HepG2 (cell line): ENCODE measurements around the gene BST1. TPM values are rescaled to one million over a fixed set of nuclear protein-coding genes. Genes with fewer than 3 reads are reported as not detected.

Experiments used
- ATAC-seq: fragments of 200-7000 bp; cut with Tn5 transposase; 3 replicates; pipeline ENCODE4 v1.9.1; 2020; ENCODE audit warnings: mild to moderate bottlenecking, moderate library complexity
- BruUV-seq: library from RNA; stranded (reverse); fragments of 400-500 nt; replicated peaks from 2 replicates; lab custom pipeline; 2021; lab: Mats Ljungman, UMichigan
- CTCF ChIA-PET: fragments of 300-600 bp; formaldehyde crosslinking; extraction: SDS; loops from one replicate; lab custom pipeline; 2021; ENCODE audit warnings: low total read pairs, inconsistent platforms, low intra/inter-chr PET ratio; lab: Yijun Ruan, JAX
- POLR2A ChIA-PET: fragments of 350-600 bp; sonication (Branson Sonifier 250); formaldehyde crosslinking; loops from one replicate; lab custom pipeline; 2020; ENCODE audit warnings: antibody characterized with exemption, inconsistent platforms; lab: Yijun Ruan, JAX
- DNase-seq: peaks from one replicate; pipeline ENCODE4 v3.0.0-alpha.2; 2015; ENCODE audit warnings: low spot score
- FAIRE-seq: peaks from 3 replicates; lab custom pipeline; 2011; peaks lifted over from hg19 to GRCh38; lab: Jason Lieb, UNC
- H2AFZ ChIP-seq: one replicate; pipeline ENCODE4 v1.6.1; 2011; ENCODE audit warnings: low read length, inconsistent platforms
- H3K27ac ChIP-seq: fragments of 300-600 bp; 3 replicates; pipeline ENCODE4 v1.8.0; 2011; ENCODE audit warnings: mixed run types, mild to moderate bottlenecking, mixed read lengths, low read length, inconsistent platforms; ENCODE audit not compliant: insufficient read depth; ENCODE audit errors: extremely low read length
- H3K27me3 ChIP-seq, 2 experiments: fragments of 200-600 bp in 1 of 2; 2 replicates in 1 of 2; 3 replicates in 1 of 2; pipeline versions ENCODE4 v1.6.0 to v1.8.0; 2011; ENCODE audit warnings: low read length in 2 of 2, mild to moderate bottlenecking in 2 of 2, moderate library complexity in 2 of 2, inconsistent platforms in 1 of 2; ENCODE audit not compliant: insufficient read depth in 2 of 2, control insufficient read depth in 1 of 2
- H3K36me3 ChIP-seq, 2 experiments: fragments of 200-600 bp in 1 of 2; replicated peaks in 1 of 2; 2 replicates in 1 of 2; 3 replicates in 1 of 2; pipeline versions ENCODE4 v1.5.1 to v1.8.0; 2011; ENCODE audit warnings: low read length in 2 of 2, inconsistent platforms in 1 of 2; ENCODE audit not compliant: insufficient read depth in 2 of 2, control insufficient read depth in 1 of 2
- H3K4me1 ChIP-seq: 2 replicates; pipeline ENCODE4 v1.5.1; 2012; ENCODE audit warnings: low read length, inconsistent platforms; ENCODE audit not compliant: insufficient read depth
- H3K4me2 ChIP-seq: 2 replicates; pipeline ENCODE4 v1.6.0; 2011; ENCODE audit warnings: low read depth, low read length, inconsistent platforms
- H3K4me3 ChIP-seq, 3 experiments: fragments of 200-600 bp in 1 of 3; sonication (generic), shearing (Covaris generic) in 1 of 3; replicated peaks in 1 of 3; 2 replicates each; pipeline ENCODE4 v1.5.1; 2011 to 2016; ENCODE audit warnings: low read length in 3 of 3, inconsistent platforms in 2 of 3, low read depth in 2 of 3, mild to moderate bottlenecking in 2 of 3, control low read depth in 1 of 3, mixed read lengths in 1 of 3; ENCODE audit not compliant: insufficient read depth in 1 of 3
- H3K79me2 ChIP-seq: one replicate; pipeline ENCODE4 v1.6.1; 2011; ENCODE audit warnings: low read length, inconsistent platforms; ENCODE audit not compliant: insufficient read depth
- H3K9ac ChIP-seq: 2 replicates; pipeline ENCODE4 v1.6.0; 2011; ENCODE audit warnings: mild to moderate bottlenecking, low read depth, low read length, inconsistent platforms; ENCODE audit not compliant: insufficient read depth
- H3K9me3 ChIP-seq: 2 replicates; pipeline ENCODE4 v1.5.1; 2012; ENCODE audit warnings: mild to moderate bottlenecking, low read length
- H4K20me1 ChIP-seq: 2 replicates; pipeline ENCODE4 v1.6.0; 2011; ENCODE audit warnings: inconsistent platforms, mild to moderate bottlenecking, low read length, moderate library complexity; ENCODE audit not compliant: insufficient read depth
- ATF7-NPFF ChIP-seq: sonication (generic); formaldehyde crosslinking; IDR thresholded peaks from 2 replicates; pipeline ENCODE4 v1.8.1; 2023; ENCODE audit warnings: mild to moderate bottlenecking, low read depth, missing genetic modification reagents, moderate library complexity
- EEA1 ChIP-seq: sonication (generic); formaldehyde crosslinking; IDR thresholded peaks from 2 replicates; pipeline ENCODE4 v1.5.1; 2020; ENCODE audit warnings: mild to moderate bottlenecking, missing genetic modification reagents, borderline replicate concordance
- HNRNPK ChIP-seq: fragments of 200-400 bp; formaldehyde crosslinking; IDR thresholded peaks from 2 replicates; pipeline ENCODE4 v1.6.1; 2018; ENCODE audit warnings: low read length, low read depth, moderate library complexity, mild to moderate bottlenecking; ENCODE audit not compliant: poor library complexity, severe bottlenecking
- TGIF2 ChIP-seq: IDR thresholded peaks from 2 replicates; pipeline ENCODE4 v1.6.1; 2016; ENCODE audit warnings: control low read depth, missing compliant biosample characterization
- ZNF382 ChIP-seq: sonication (generic); formaldehyde crosslinking; IDR thresholded peaks from 2 replicates; pipeline ENCODE4 v1.5.0; 2020; ENCODE audit warnings: missing genetic modification reagents, mild to moderate bottlenecking, borderline replicate concordance
- ZNF784 ChIP-seq: sonication (generic); formaldehyde crosslinking; IDR thresholded peaks from 2 replicates; pipeline ENCODE4 v1.5.1; 2020; ENCODE audit warnings: missing genetic modification reagents, mild to moderate bottlenecking, borderline replicate concordance
- WGBS: methylation state at CpG from one replicate; pipeline ENCODE4 v1.1.6; 2017; ENCODE audit warnings: low lambda C conversion rate; 5-methylcytosine and 5-hydroxymethylcytosine counted together
- in situ Hi-C: cut with HindIII; loops from 2 replicates; pipeline ENCODE4 v1.10.0; 2017; ENCODE audit warnings: low pct_unique_long_range_greater_than_20kb; ENCODE audit not compliant: extremely low pct_ligation_motif_present
- intact Hi-C: fragments of 100-400 bp; cut with micrococcal nuclease; formaldehyde crosslinking; loops from one replicate; pipeline ENCODE4 v1.10.0; 2022; ENCODE audit not compliant: unreplicated experiment
- polyA plus RNA-seq, 8 experiments: library from polyadenylated mRNA; depleted of rRNA in 3 of 8; stranded (reverse) in 7 of 8; unstranded in 1 of 8; fragments of >200 nt; fragmentation: Illumina TruSeq in 4 of 8; extraction: Trizol in 4 of 8; gene quantifications; 2 replicates each; pipeline versions ENCODE4 v1.2.1 to v1.2.3, GENCODE V29; 2011 to 2016; ENCODE audit warnings: low read depth in 4 of 8, missing spikeins in 1 of 8, mixed read lengths in 1 of 8; ENCODE audit not compliant: insufficient read depth in 1 of 8
- total RNA-seq, 5 experiments: library from RNA; depleted of rRNA; stranded (reverse); fragments of >200 nt; fragmentation: Illumina TruSeq; extraction: Trizol; gene quantifications; 2 replicates each; pipeline ENCODE4 v1.2.3, GENCODE V29; 2016; ENCODE audit warnings: low read depth in 1 of 5

BST1 gene
- total and polyA plus RNA-seq, 2 of the 13 experiments (the other 11 are each of a cell fraction or from before 2014, with no cell fraction given), result 0.09 to 0.49 TPM

GRCh38 chr4:15765910-15766697 is 63.2 kb downstream of the BST1 start:
- ATAC-seq (no peak), FAIRE-seq (no peak), DNase-seq (no peak)
- POLR2A ChIA-PET, result no interaction called here
- H3K9me3 ChIP-seq, result no peaks in the 10 kb centered on the region
- H3K9ac ChIP-seq, result no peak overlapping the region
- peaks cover 0 to 7% of the 10 kb centered on the region in 2 experiments; a peak in 2 of 5 replicates for H3K27me3 ChIP-seq
- intact Hi-C loops, result no loop called here
- no peaks in the 10 kb centered on the region for H3K4me1 ChIP-seq
- no peak overlapping the region for H3K4me2 ChIP-seq
- no peaks in the 10 kb centered on the region for H4K20me1 ChIP-seq
- H3K79me2 ChIP-seq, result no peaks in the 10 kb centered on the region
- H2AFZ ChIP-seq, result no peak overlapping the region
- CTCF ChIA-PET, result no interaction called here
- TF ChIP-seq ZNF784 (CRISPR knock-in tag) (no peak), ZNF382 (CRISPR knock-in tag) (no peak), EEA1 (no peak)
- no TSS peak for BruUV-seq
- in situ Hi-C loops, result no loop called here
- WGBS, result 8% methylated on average over 6 of the region's 6 CpGs
- H3K27ac ChIP-seq, result no peak overlapping the region
- H3K4me3 ChIP-seq, result no peak overlapping the region
- H3K36me3 ChIP-seq, result no peaks in the 10 kb centered on the region

GRCh38 chr4:15766821-15767220 is 64.0 kb downstream of the BST1 start:
- no TSS peak for BruUV-seq

More at GRCh38 chr4:15766821-15767220, 64.0 kb downstream of the BST1 start:
- no peak overlapping the region for H3K4me3 ChIP-seq
- no peak overlapping the region for H3K4me2 ChIP-seq
- H3K9ac ChIP-seq, result no peak overlapping the region
- ChIA-PET CTCF (no interaction called here), POLR2A (no interaction called here)
- H3K79me2 ChIP-seq, result no peaks in the 10 kb centered on the region
- no peaks in the 10 kb centered on the region for H3K9me3 ChIP-seq
- FAIRE-seq (no peak), DNase-seq (no peak), ATAC-seq (no peak)
- no peak overlapping the region for H2AFZ ChIP-seq
- no peaks in the 10 kb centered on the region for H3K4me1 ChIP-seq
- 19% methylated on average over 8 of the region's 8 CpGs for WGBS
- H3K27me3 ChIP-seq, result peaks cover 0 to 7% of the 10 kb centered on the region in 2 experiments; a peak in 2 of 5 replicates
- TF ChIP-seq ATF7-NPFF (no peak), TGIF2 (no peak), HNRNPK (no peak)
- H4K20me1 ChIP-seq, result no peaks in the 10 kb centered on the region
- H3K27ac ChIP-seq, result no peak overlapping the region
- intact Hi-C loops (no loop called here), in situ Hi-C loops (no loop called here)
- no peaks in the 10 kb centered on the region for H3K36me3 ChIP-seq
